NCI-H774 (cell line): ENCODE data around the gene C5orf15.
A peak's percentile ranks its signal among the peaks of the same experiment; 100 is the strongest.

Experiments
- DNase-seq: peaks from one replicate; lab custom pipeline; 2025; lab: John Stamatoyannopoulos, UW

C5orf15 gene

GRCh38 chr5:133968204-133968980, at the start of gene C5orf15:
Gene C5orf15, minus strand, starts transcription at chr5:133968625. Its CDS starts 41 bp downstream, at chr5:133968584.
- peak; percentile 95 for DNase-seq

GRCh38 chr5:134008266-134008749, 39.9 kb upstream of the C5orf15 start:
- DNase-seq: no peak

- no peak for DNase-seq
Observed at GRCh38 chr5:134007581-134008265, 39.3 kb upstream of the C5orf15 start.

- DNase-seq: no peak
Observed at GRCh38 chr5:134006115-134006514, 37.7 kb upstream of the C5orf15 start.

- DNase-seq: no peak
Observed at GRCh38 chr5:134005417-134006061, 37.1 kb upstream of the C5orf15 start.

GRCh38 chr5:134004626-134005416, 36.4 kb upstream of the C5orf15 start, which contains the start of gene VDAC1:
Gene VDAC1, minus strand, starts transcription at chr5:134004975. Its CDS starts 11,963 bp downstream, at chr5:133993012.
- peak; percentile 79 for DNase-seq

GRCh38 chr5:134003817-134004625, 35.6 kb upstream of the C5orf15 start:
- DNase-seq: no peak

GRCh38 chr5:134003064-134003816, 34.8 kb upstream of the C5orf15 start:
- DNase-seq: no peak

GRCh38 chr5:134001938-134002731, 33.7 kb upstream of the C5orf15 start:
- DNase-seq: no peak

GRCh38 chr5:134000696-134001453, 32.5 kb upstream of the C5orf15 start:
- DNase-seq: no peak

GRCh38 chr5:134000091-134000511, 31.7 kb upstream of the C5orf15 start:
- DNase-seq: no peak

GRCh38 chr5:133998807-133999206, 30.4 kb upstream of the C5orf15 start:
- no peak for DNase-seq

- DNase-seq: no peak
Observed at GRCh38 chr5:133998042-133998441, 29.6 kb upstream of the C5orf15 start.

GRCh38 chr5:133996683-133997252, 28.3 kb upstream of the C5orf15 start:
- no peak for DNase-seq

GRCh38 chr5:133995883-133996563, 27.6 kb upstream of the C5orf15 start:
- DNase-seq: no peak

GRCh38 chr5:133995341-133995740, 26.9 kb upstream of the C5orf15 start:
- DNase-seq: no peak

GRCh38 chr5:133994990-133995333, 26.5 kb upstream of the C5orf15 start:
- no peak for DNase-seq
